Calu3 (cell line): ENCODE data around the gene MOCS2. TPM values are rescaled to one million over a fixed set of nuclear protein-coding genes. Genes with fewer than 3 reads are reported as not detected.

Experiments used
- Bru-seq: library from RNA; stranded (reverse); fragments of 400-500 nt; gene quantifications from one replicate; lab custom pipeline; 2021; lab: Mats Ljungman, UMichigan
- BruChase-seq, 2 experiments: library from RNA; stranded (reverse); fragments of 400-500 nt; gene quantifications; one replicate each; lab custom pipeline; 2021; lab: Mats Ljungman, UMichigan
- BruUV-seq: library from RNA; stranded (reverse); fragments of 400-500 nt; replicated peaks from 2 replicates; lab custom pipeline; 2021; lab: Mats Ljungman, UMichigan
- CTCF ChIA-PET: fragments of 300-600 bp; sonication (Branson Sonifier 250); formaldehyde crosslinking; loops from one replicate; lab custom pipeline; 2022; ENCODE audit warnings: antibody characterized with exemption; lab: Charles Lee
- DNase-seq: peaks from one replicate; pipeline ENCODE4 v3.0.0; 2022
- H3K27ac Mint-ChIP-seq: one replicate; pipeline ENCODE4 v1.8.0; 2022; ENCODE audit warnings: mixed read lengths; ENCODE audit not compliant: unreplicated experiment
- H3K27me3 Mint-ChIP-seq: one replicate; pipeline ENCODE4 v1.8.0; 2022; ENCODE audit warnings: mixed read lengths; ENCODE audit not compliant: unreplicated experiment
- H3K36me3 Mint-ChIP-seq: one replicate; pipeline ENCODE4 v1.8.0; 2022; ENCODE audit warnings: mild to moderate bottlenecking, moderate library complexity, mixed read lengths; ENCODE audit not compliant: insufficient read depth, unreplicated experiment
- H3K4me1 Mint-ChIP-seq: one replicate; pipeline ENCODE4 v1.8.0; 2022; ENCODE audit warnings: mild to moderate bottlenecking, low read depth, mixed read lengths; ENCODE audit not compliant: unreplicated experiment
- H3K4me3 Mint-ChIP-seq: one replicate; pipeline ENCODE4 v1.8.0; 2022; ENCODE audit warnings: mild to moderate bottlenecking, low read depth, moderate library complexity, mixed read lengths; ENCODE audit not compliant: unreplicated experiment
- H3K9me3 Mint-ChIP-seq: one replicate; pipeline ENCODE4 v1.8.0; 2022; ENCODE audit warnings: low read depth, mixed read lengths; ENCODE audit not compliant: unreplicated experiment
- intact Hi-C: fragments of 100-400 bp; cut with micrococcal nuclease; formaldehyde crosslinking; loops from one replicate; pipeline ENCODE4 v1.10.0; 2022; ENCODE audit not compliant: unreplicated experiment
- long read RNA-seq: library from polyadenylated mRNA; stranded (forward); transcript quantifications from one replicate; pipeline ENCODE4 v2.0.0, GENCODE V29; 2022
- total RNA-seq: library from RNA; stranded (reverse); gene quantifications from 2 replicates; pipeline ENCODE4 v1.2.3, GENCODE V29; 2022
- TF ChIP-seq, protein P1 (sequence below): fragments of 200-600 bp; IDR thresholded peaks from one replicate; pipeline ENCODE4 v1.8.0; 2022; ENCODE audit warnings: antibody characterized with exemption; ENCODE audit not compliant: unreplicated experiment

Gene MOCS2, protein sequence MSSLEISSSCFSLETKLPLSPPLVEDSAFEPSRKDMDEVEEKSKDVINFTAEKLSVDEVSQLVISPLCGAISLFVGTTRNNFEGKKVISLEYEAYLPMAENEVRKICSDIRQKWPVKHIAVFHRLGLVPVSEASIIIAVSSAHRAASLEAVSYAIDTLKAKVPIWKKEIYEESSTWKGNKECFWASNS
- total RNA-seq (41.3 and 42.6 TPM in 2 replicates), Bru-seq, nascent RNA (percentile 77 among the genes with signal in this experiment), BruChase-seq, experiment 1, labeled RNA remaining after a 6-hour chase (percentile 82 among the genes with signal in this experiment), BruChase-seq, experiment 2, labeled RNA remaining after a 2-hour chase (percentile 69 among the genes with signal in this experiment)
- long read RNA-seq, transcript MOCS2-202 (7 exons, 1,785 nt) = minor isoform, 7 of 96 reads
- long read RNA-seq, transcript MOCS2-203 (7 exons, 1,337 nt) = major isoform, 70 of 96 reads
- long read RNA-seq, partial matches to known transcripts = 4 of 96 reads
- long read RNA-seq, other reads (novel, unspliced or antisense) = 15 of 96 reads

DNA sequence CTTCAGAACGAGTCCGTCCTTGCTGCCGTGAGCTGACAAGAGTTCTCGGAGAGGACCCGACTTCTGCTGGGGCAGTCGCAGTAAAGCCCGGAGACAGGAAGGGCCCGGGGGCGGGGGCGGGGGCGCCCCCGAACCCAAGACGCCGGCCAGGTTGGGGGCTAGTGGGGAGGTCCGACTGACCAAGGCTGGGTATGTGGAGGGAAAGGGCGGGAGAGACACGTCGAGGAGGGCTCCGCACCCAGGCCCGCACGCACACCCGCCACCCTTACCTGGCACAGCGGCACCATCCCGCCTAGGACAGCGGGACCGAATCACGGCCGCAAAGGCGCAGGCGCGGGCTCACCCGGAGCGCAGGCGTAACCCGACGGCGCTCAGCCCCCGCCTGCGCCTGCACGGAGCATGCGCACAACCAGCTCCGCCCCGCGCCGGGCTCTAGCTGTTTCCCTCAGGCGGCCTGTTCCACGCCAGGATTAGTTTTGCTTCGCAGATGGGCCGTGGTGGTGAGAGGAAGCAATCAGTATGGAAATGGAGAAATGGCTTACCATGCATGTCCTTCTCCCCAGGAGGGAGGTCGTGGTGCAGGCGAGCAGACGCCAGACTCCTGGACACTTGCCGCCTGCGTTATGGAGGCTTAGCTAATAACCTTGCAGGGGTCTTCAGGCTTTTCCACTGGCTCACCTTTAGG lies at the start of gene MOCS2:
Gene MOCS2, minus strand, starts transcription at position 315 of the 685 bp plus-strand sequence. CDS start 2,583 bp downstream, outside the sequence.
- H3K9me3 Mint-ChIP-seq = no peaks in the 10 kb centered on the region

DNA sequence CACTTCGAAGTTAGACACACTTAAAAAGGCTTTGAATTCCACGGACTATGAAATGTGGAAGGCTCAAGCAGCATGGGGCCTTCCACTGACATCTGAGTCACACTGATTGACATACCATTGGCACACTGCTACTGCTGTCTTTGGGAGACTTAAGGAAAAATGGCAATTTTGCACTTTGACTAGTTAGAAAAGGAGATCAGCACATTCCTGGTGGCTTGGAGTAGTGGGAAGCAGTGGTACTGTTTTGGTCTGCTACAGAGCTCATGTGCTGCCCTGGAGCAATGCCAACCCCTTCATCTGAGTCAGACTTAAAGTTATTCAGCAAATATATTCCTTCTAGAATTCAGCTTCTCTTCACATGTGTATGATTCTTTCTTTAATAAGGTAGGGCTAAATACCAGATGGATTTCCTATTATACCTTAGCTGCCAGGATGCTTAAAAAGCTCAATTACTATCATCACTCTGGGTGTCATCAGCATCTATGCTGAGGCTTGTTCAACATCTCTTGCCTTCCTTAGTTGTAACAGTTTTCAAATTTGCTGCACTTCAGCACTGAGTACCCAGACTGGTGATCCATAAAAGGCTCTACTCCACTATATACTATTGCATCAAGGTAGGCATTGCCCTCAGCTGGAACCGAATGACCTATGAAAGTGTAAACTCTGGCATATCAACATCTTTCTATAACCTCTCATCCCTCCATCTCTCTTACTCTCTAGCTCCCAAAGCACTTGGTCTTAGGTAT lies 42.3 kb upstream of the MOCS2 start:
- DNase-seq = peak; percentile 10
- no peak overlapping the region for H3K27ac Mint-ChIP-seq
- no TSS peak for BruUV-seq
- H3K27me3 Mint-ChIP-seq = peaks cover 2% of the 10 kb centered on the region
- no peaks in the 10 kb centered on the region for H3K9me3 Mint-ChIP-seq
- intact Hi-C loops = no loop called here
- TF ChIP-seq, protein P1, sequence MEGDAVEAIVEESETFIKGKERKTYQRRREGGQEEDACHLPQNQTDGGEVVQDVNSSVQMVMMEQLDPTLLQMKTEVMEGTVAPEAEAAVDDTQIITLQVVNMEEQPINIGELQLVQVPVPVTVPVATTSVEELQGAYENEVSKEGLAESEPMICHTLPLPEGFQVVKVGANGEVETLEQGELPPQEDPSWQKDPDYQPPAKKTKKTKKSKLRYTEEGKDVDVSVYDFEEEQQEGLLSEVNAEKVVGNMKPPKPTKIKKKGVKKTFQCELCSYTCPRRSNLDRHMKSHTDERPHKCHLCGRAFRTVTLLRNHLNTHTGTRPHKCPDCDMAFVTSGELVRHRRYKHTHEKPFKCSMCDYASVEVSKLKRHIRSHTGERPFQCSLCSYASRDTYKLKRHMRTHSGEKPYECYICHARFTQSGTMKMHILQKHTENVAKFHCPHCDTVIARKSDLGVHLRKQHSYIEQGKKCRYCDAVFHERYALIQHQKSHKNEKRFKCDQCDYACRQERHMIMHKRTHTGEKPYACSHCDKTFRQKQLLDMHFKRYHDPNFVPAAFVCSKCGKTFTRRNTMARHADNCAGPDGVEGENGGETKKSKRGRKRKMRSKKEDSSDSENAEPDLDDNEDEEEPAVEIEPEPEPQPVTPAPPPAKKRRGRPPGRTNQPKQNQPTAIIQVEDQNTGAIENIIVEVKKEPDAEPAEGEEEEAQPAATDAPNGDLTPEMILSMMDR = no peak
- no peaks in the 10 kb centered on the region for H3K36me3 Mint-ChIP-seq
- no peak overlapping the region for H3K4me3 Mint-ChIP-seq
- H3K4me1 Mint-ChIP-seq = no peaks in the 10 kb centered on the region
- CTCF ChIA-PET = no interaction called here

More for the DNA sequence above, at the start of gene MOCS2:
- CTCF ChIA-PET = interaction anchor here (1.1 kb wide), 2 partner anchors 11 to 161 kb away, joined by 3 read pairs; no protein-coding TSS in a partner anchor
- peaks cover 22% of the 10 kb centered on the region for H3K4me1 Mint-ChIP-seq
- BruUV-seq = no TSS peak
- peak within 1 kb of the TSS; percentile 69 for H3K27ac Mint-ChIP-seq
- H3K4me3 Mint-ChIP-seq = peak within 1 kb of the TSS; percentile 91
- DNase-seq = peak; percentile 92
- intact Hi-C loops = no loop called here
- TF ChIP-seq, protein P1 = no peak
- H3K27me3 Mint-ChIP-seq = no peaks in the 10 kb centered on the region
- peaks cover 27% of the 10 kb centered on the region for H3K36me3 Mint-ChIP-seq

DNA sequence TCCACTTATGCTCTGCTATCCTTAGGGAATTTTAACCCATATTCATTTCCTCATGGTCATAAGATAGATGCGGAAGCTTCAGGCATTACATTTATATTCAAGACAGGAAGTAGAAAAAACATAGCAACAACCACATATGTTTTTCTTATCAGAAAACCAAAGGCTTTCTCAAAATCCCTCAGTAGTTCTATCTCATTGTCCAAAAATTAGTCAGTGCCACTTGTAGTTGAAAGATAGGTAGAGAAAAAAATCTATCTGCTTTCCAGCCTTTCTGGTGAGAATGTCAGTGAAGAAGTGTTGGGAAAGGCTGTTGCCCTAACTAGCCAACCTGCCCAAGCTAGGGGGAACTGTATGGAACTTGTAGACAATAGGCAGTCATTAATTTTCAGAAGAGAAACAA lies 23.5 kb upstream of the MOCS2 start:
- no TSS peak for BruUV-seq
- no peaks in the 10 kb centered on the region for H3K36me3 Mint-ChIP-seq
- intact Hi-C loops = no loop called here
- H3K4me3 Mint-ChIP-seq = no peak overlapping the region
- CTCF ChIA-PET = no interaction called here
- H3K9me3 Mint-ChIP-seq = peaks cover 3% of the 10 kb centered on the region
- TF ChIP-seq, protein P1 = no peak
- no peak for DNase-seq
- no peaks in the 10 kb centered on the region for H3K4me1 Mint-ChIP-seq
- no peak overlapping the region for H3K27ac Mint-ChIP-seq
- H3K27me3 Mint-ChIP-seq = no peaks in the 10 kb centered on the region

DNA sequence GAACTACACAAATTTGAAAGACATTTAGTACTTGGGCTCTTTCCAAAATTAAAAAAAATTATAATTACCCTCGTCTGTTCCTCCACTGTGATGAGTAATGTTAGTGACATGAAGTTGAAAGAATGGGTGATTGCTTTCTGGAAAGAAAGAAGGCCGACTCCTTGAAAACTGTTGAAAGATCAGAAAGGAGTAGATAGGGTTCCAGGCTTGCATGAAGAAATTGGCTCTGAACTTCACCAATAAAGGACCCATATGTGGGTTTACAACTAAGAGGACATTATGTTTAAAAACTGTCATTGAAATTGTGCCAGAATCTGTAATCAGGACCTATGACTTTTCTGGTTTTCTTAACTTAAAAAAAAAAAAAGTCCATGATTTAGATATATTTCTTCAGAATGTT lies 20.7 kb upstream of the MOCS2 start:
- Mint-ChIP-seq H3K36me3 (no peaks in the 10 kb centered on the region), H3K27me3 (no peaks in the 10 kb centered on the region), H3K9me3 (no peaks in the 10 kb centered on the region), H3K4me1 (no peaks in the 10 kb centered on the region), H3K27ac (no peak overlapping the region), H3K4me3 (no peak overlapping the region)
- intact Hi-C loops = no loop called here
- CTCF ChIA-PET = no interaction called here
- no peak for DNase-seq
- no TSS peak for BruUV-seq
- TF ChIP-seq, protein P1 = no peak
